Measurements from ENCODE around the gene SPTBN1. TPM values are rescaled to one million over a fixed set of nuclear protein-coding genes. Genes with fewer than 3 reads are reported as not detected.

Gene SPTBN1
- total RNA-seq, 1 donor from 2014 or later = 813 TPM

- ATAC-seq = no peak
- Histone ChIP-seq H3K27ac (no peak overlapping the region), H3K4me1 (peaks cover 6% of the 10 kb centered on the region), H3K36me3 (peaks cover 96% of the 10 kb centered on the region), H3K9me3 (no peaks in the 10 kb centered on the region), H3K4me3 (no peak overlapping the region), H3K27me3 (no peaks in the 10 kb centered on the region)
- intact Hi-C loops (cut with DNase I) = no loop called here
- no peak for TF ChIP-seq CTCF (IDR thresholded peaks at IDR 0.05)
- no peak for DNase-seq
Measured at GRCh38 chr2:54646170-54646927, 190.2 kb downstream of the SPTBN1 start.

DNA sequence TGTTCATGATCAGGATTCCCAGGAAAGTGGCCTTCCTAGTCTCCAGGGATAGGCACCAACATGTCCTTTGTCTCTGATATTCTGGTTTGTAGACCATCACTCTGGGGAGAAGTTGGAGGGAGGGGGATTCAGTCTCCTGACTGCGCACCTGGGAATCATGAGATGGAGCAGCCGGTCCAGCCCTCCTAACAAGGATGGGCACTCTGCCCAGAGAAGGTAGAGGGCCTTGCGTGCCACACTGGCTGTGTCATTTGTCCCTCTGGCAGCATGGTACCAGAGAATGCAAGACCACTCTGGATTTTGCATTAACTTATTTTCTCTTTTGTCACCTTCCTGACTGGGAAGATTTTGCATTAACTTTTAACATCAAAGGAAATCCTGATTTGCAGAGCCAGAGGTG, 192.1 kb downstream of the SPTBN1 start:
- H3K4me3 ChIP-seq = no peak overlapping the region
- intact Hi-C loops (cut with DNase I) = no loop called here
- TF ChIP-seq CTCF (IDR thresholded peaks at IDR 0.05) = no peak
- H3K27ac ChIP-seq = no peak overlapping the region
- ATAC-seq (no peak), DNase-seq (no peak)
- H3K36me3 ChIP-seq = peaks cover 100% of the 10 kb centered on the region
- no peaks in the 10 kb centered on the region for H3K27me3 ChIP-seq
- H3K4me1 ChIP-seq = no peaks in the 10 kb centered on the region
- H3K9me3 ChIP-seq = no peaks in the 10 kb centered on the region

GRCh38 chr2:54649191-54649590, 193.1 kb downstream of the SPTBN1 start:
- Histone ChIP-seq H3K36me3 (peaks cover 100% of the 10 kb centered on the region), H3K9me3 (no peaks in the 10 kb centered on the region), H3K4me3 (no peak overlapping the region), H3K27ac (no peak overlapping the region), H3K4me1 (no peaks in the 10 kb centered on the region), H3K27me3 (no peaks in the 10 kb centered on the region)
- no peak for ATAC-seq
- intact Hi-C loops (cut with DNase I) = no loop called here
- TF ChIP-seq CTCF (IDR thresholded peaks at IDR 0.05) = no peak
- no peak for DNase-seq

- Histone ChIP-seq H3K4me1 (no peaks in the 10 kb centered on the region), H3K27ac (no peak overlapping the region), H3K9me3 (no peaks in the 10 kb centered on the region), H3K36me3 (peaks cover 100% of the 10 kb centered on the region), H3K4me3 (no peak overlapping the region), H3K27me3 (no peaks in the 10 kb centered on the region)
- intact Hi-C loops (cut with DNase I) = no loop called here
- ATAC-seq (no peak), DNase-seq (no peak)
- no peak for TF ChIP-seq CTCF (IDR thresholded peaks at IDR 0.05)
Measured at GRCh38 chr2:54649633-54650032, 193.5 kb downstream of the SPTBN1 start.

DNA sequence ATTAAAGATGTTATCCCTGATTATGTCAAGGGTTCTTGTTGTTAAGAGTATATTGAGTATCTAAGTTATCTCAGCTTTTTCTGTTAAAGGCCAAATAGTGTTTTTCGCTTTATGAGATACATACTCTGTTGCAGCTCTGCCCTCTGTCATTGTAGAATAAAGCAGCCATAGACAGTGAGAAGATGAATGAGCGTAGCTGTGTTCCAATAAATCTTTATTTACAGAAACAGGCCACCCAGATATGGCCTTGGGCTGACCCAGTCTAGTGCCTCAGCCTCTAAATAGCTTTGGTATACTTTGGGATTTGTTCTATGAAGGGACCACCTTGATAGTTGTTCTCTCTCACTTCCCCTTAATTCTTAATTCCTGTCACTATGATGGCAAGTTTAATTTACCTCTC, 194.5 kb downstream of the SPTBN1 start:
- no peaks in the 10 kb centered on the region for H3K9me3 ChIP-seq
- H3K4me3 ChIP-seq = no peak overlapping the region
- ATAC-seq (no peak), DNase-seq (no peak)
- no peaks in the 10 kb centered on the region for H3K27me3 ChIP-seq
- intact Hi-C loops (cut with DNase I) = no loop called here
- H3K27ac ChIP-seq = no peak overlapping the region
- H3K36me3 ChIP-seq = peaks cover 100% of the 10 kb centered on the region
- TF ChIP-seq CTCF (IDR thresholded peaks at IDR 0.05) = no peak
- H3K4me1 ChIP-seq = no peaks in the 10 kb centered on the region

DNA sequence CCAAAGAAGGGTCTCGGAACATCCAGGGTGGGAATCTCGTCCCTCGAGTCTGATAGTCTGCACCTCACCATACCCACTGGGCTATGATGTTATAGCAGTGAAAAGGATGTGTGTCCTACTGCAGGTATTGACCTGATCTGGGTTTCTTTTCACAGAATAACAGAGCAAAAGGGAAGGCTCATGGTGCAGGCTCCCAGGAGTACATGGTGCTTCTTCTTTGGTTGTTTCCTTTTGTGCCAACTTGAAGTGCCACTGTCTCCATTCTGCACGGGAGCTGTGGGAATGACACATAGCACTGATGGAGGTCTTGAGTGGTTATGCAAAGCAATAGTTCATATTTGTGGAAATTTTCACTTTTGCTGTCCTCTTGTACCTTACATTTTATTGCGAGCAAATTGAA, 195.2 kb downstream of the SPTBN1 start:
- ATAC-seq (no peak), DNase-seq (no peak)
- H3K27me3 ChIP-seq = no peaks in the 10 kb centered on the region
- peaks cover 100% of the 10 kb centered on the region for H3K36me3 ChIP-seq
- no peaks in the 10 kb centered on the region for H3K9me3 ChIP-seq
- H3K4me3 ChIP-seq = no peak overlapping the region
- intact Hi-C loops (cut with DNase I) = no loop called here
- TF ChIP-seq CTCF (IDR thresholded peaks at IDR 0.05) = no peak
- no peaks in the 10 kb centered on the region for H3K4me1 ChIP-seq
- no peak overlapping the region for H3K27ac ChIP-seq

Measured in upper lobe of right lung (tissue), 1 donor.